Endothelial cell of umbilical vein (primary cell): Measurements from ENCODE around the gene TEKT5. TPM values are rescaled to one million over a fixed set of nuclear protein-coding genes. Genes with fewer than 3 reads are reported as not detected.

Experiments used
- BruUV-seq: library from RNA; stranded (reverse); fragments of 400-500 nt; replicated peaks from 2 replicates; lab custom pipeline; 2021; lab: Mats Ljungman, UMichigan
- CTCF ChIA-PET: fragments of 300-600, 350-600 bp; sonication (Branson Sonifier 250); formaldehyde crosslinking; loops from one replicate; lab custom pipeline; 2021; ENCODE audit warnings: antibody characterized with exemption, inconsistent platforms; lab: Charles Lee
- POLR2A ChIA-PET: fragments of 300-600, 350-600 bp; sonication (Branson Sonifier 250); formaldehyde crosslinking; loops from one replicate; lab custom pipeline; 2021; ENCODE audit warnings: antibody characterized with exemption, inconsistent platforms; lab: Charles Lee
- DNase-seq: peaks from one replicate; pipeline ENCODE4 v3.0.0-alpha.2; 2011; ENCODE audit warnings: low read depth, low spot score
- FAIRE-seq: peaks from 2 replicates; lab custom pipeline; 2011; peaks lifted over from hg19 to GRCh38; lab: Jason Lieb, UNC
- H2AFZ ChIP-seq: 2 replicates; pipeline ENCODE4 v1.6.0; 2012; ENCODE audit warnings: low read depth, low read length, control low read depth, inconsistent platforms
- H3K27ac ChIP-seq: 2 replicates; pipeline ENCODE4 v1.5.1; 2011; ENCODE audit warnings: low read depth, mild to moderate bottlenecking, control low read depth, low read length, moderate library complexity; ENCODE audit not compliant: insufficient read depth
- H3K27me3 ChIP-seq, 2 experiments: 2 replicates each; pipeline versions ENCODE4 v1.6.0 to v1.6.1; 2011; ENCODE audit warnings: low read length in 2 of 2, mixed read lengths in 1 of 2; ENCODE audit not compliant: control insufficient read depth in 2 of 2, insufficient read depth in 2 of 2
- H3K36me3 ChIP-seq, 2 experiments: 2 replicates in 1 of 2; 3 replicates in 1 of 2; pipeline ENCODE4 v1.5.1; 2011; ENCODE audit warnings: low read length in 2 of 2, mild to moderate bottlenecking in 1 of 2, moderate library complexity in 1 of 2; ENCODE audit not compliant: control insufficient read depth in 2 of 2, insufficient read depth in 2 of 2; ENCODE audit errors: extremely low read depth in 1 of 2
- H3K4me1 ChIP-seq: 3 replicates; pipeline ENCODE4 v1.5.1; 2011; ENCODE audit warnings: mild to moderate bottlenecking, low read length; ENCODE audit not compliant: control insufficient read depth, insufficient read depth; ENCODE audit errors: extremely low read depth
- H3K4me2 ChIP-seq: 2 replicates; pipeline ENCODE4 v1.6.1; 2011; ENCODE audit warnings: low read length, control low read depth, mixed read lengths; ENCODE audit not compliant: insufficient read depth
- H3K4me3 ChIP-seq, 3 experiments: fragments of 200-600 bp in 1 of 3; sonication (generic), shearing (Covaris generic) in 1 of 3; replicated peaks in 1 of 3; 2 replicates each; pipeline ENCODE4 v1.5.1; 2011 to 2016; ENCODE audit warnings: control low read depth in 3 of 3, low read length in 3 of 3, mild to moderate bottlenecking in 2 of 3, inconsistent platforms in 1 of 3, low read depth in 1 of 3, moderate library complexity in 1 of 3; ENCODE audit not compliant: insufficient read depth in 1 of 3
- H3K79me2 ChIP-seq: 2 replicates; pipeline ENCODE4 v1.6.0; 2012; ENCODE audit warnings: low read length, inconsistent platforms; ENCODE audit not compliant: control insufficient read depth, insufficient read depth
- H3K9ac ChIP-seq: replicated peaks from 2 replicates; pipeline ENCODE3; 2011; ENCODE audit warnings: low read length, control low read depth; ENCODE audit not compliant: insufficient read depth; ENCODE audit errors: extremely low read depth
- H3K9me1 ChIP-seq: replicated peaks from 3 replicates; pipeline ENCODE4 v1.6.0; 2011; ENCODE audit warnings: mild to moderate bottlenecking, low read length; ENCODE audit not compliant: control insufficient read depth, insufficient read depth; ENCODE audit errors: extremely low read depth
- H3K9me3 ChIP-seq: replicated peaks from 2 replicates; pipeline ENCODE4 v1.5.1; 2012; ENCODE audit warnings: low read length, inconsistent platforms; ENCODE audit not compliant: control insufficient read depth, insufficient read depth
- H4K20me1 ChIP-seq: replicated peaks from 2 replicates; pipeline ENCODE3; 2011; ENCODE audit warnings: mild to moderate bottlenecking, low read length; ENCODE audit not compliant: control insufficient read depth, insufficient read depth; ENCODE audit errors: extremely low read depth
- CTCF ChIP-seq, 2 donors: IDR thresholded peaks; 1 replicate in 1 of 2; 2 replicates in 1 of 2; pipeline ENCODE4 v1.5.1; 2011; ENCODE audit warnings: low read length in 2 of 2, mild to moderate bottlenecking in 2 of 2, moderate library complexity in 2 of 2, control low read depth in 1 of 2, inconsistent platforms in 1 of 2, low read depth in 1 of 2; ENCODE audit not compliant: insufficient read depth in 1 of 2; ENCODE audit errors: extremely low read depth in 1 of 2
- FOS ChIP-seq: IDR thresholded peaks from 2 replicates; pipeline ENCODE4 v1.6.1; 2011; ENCODE audit warnings: mild to moderate bottlenecking, low read length, moderate library complexity, borderline replicate concordance; ENCODE audit not compliant: insufficient read depth
- GATA2 ChIP-seq: IDR thresholded peaks from 2 replicates; pipeline ENCODE4 v1.7.0; 2011; ENCODE audit warnings: low read depth, mild to moderate bottlenecking, moderate library complexity, mixed read lengths, low read length; ENCODE audit not compliant: insufficient read length, insufficient read depth
- JUN ChIP-seq: IDR thresholded peaks from 2 replicates; pipeline ENCODE4 v1.6.1; 2011; ENCODE audit warnings: borderline replicate concordance, low read depth; ENCODE audit not compliant: insufficient read length, insufficient read depth
- MAX ChIP-seq: IDR thresholded peaks from 2 replicates; pipeline ENCODE4 v1.6.1; 2011; ENCODE audit not compliant: insufficient read depth, insufficient read length
- MYC ChIP-seq: IDR thresholded peaks from one replicate; pipeline ENCODE4 v1.6.1; 2011; ENCODE audit warnings: mild to moderate bottlenecking, low read depth, low read length
- POLR2AphosphoS5 ChIP-seq: IDR thresholded peaks from 2 replicates; pipeline ENCODE4 v1.6.1; 2012; ENCODE audit warnings: low read depth, mild to moderate bottlenecking, control low read depth, low read length, moderate library complexity; ENCODE audit not compliant: insufficient read depth
- dilution Hi-C: fragments of 300-500 bp; cut with MboI; formaldehyde crosslinking; loops from one replicate; pipeline ENCODE4 v1.15.0; 2019; ENCODE audit warnings: low sequenced_read_pairs; ENCODE audit not compliant: extremely low pct_ligation_motif_present
- intact Hi-C: fragments of 100-400 bp; cut with micrococcal nuclease; formaldehyde crosslinking; loops from one replicate; pipeline ENCODE4 v1.10.0; 2022
- polyA plus RNA-seq, 4 experiments: library from polyadenylated mRNA; depleted of rRNA in 3 of 4; stranded (reverse) in 3 of 4; unstranded in 1 of 4; fragments of >200 nt; gene quantifications; 2 replicates each; pipeline versions ENCODE4 v1.2.1 to v1.2.3, GENCODE V29; 2011 to 2012; ENCODE audit warnings: missing spikeins in 1 of 4
- total RNA-seq: library from RNA; stranded (reverse); gene quantifications from 2 replicates; pipeline ENCODE4 v1.2.3, GENCODE V29; 2021

TEKT5 gene
- total and polyA plus RNA-seq, 2 donors (not counting 3 experiments of a cell fraction or from before 2014, with no cell fraction given): not detected

- dilution Hi-C loops (no loop called here), intact Hi-C loops (no loop called here)
- ChIA-PET CTCF (no interaction called here), POLR2A (no interaction called here)
- no peaks in the 10 kb centered on the region for H3K9me1 ChIP-seq
- H3K36me3 ChIP-seq: no peaks in the 10 kb centered on the region
- no peak for TF ChIP-seq CTCF (IDR thresholded peaks at IDR 0.05; ENCODE audit: extremely low read depth in 1 of 2, insufficient read depth in 1 of 2, low read depth in 1 of 2, low read length in 2 of 2)
- no peaks in the 10 kb centered on the region for H3K4me1 ChIP-seq
- H4K20me1 ChIP-seq: no peaks in the 10 kb centered on the region
- no TSS peak for BruUV-seq
- no peaks in the 10 kb centered on the region for H3K9me3 ChIP-seq
- no peak overlapping the region for H3K9ac ChIP-seq
- no peak overlapping the region for H2AFZ ChIP-seq
- no peaks in the 10 kb centered on the region for H3K27me3 ChIP-seq
- no peaks in the 10 kb centered on the region for H3K79me2 ChIP-seq
- no peak overlapping the region for H3K4me3 ChIP-seq
- H3K27ac ChIP-seq: no peak overlapping the region
- H3K4me2 ChIP-seq: no peak overlapping the region
- DNase-seq: no peak
- FAIRE-seq: no peak
Measured at GRCh38 chr16:10658943-10659342, 35.8 kb downstream of the TEKT5 start.

GRCh38 chr16:10657925-10658324, 36.8 kb downstream of the TEKT5 start:
- H2AFZ ChIP-seq: no peak overlapping the region
- no peaks in the 10 kb centered on the region for H3K27me3 ChIP-seq
- no TSS peak for BruUV-seq
- CTCF ChIA-PET: interaction anchor here (1.5 kb wide), 1 partner anchor 86 kb away, joined by 3 read pairs; the partner anchor contains the start of gene NUBP1
- intact Hi-C loops (no loop called here), dilution Hi-C loops (no loop called here)
- no peak overlapping the region for H3K9ac ChIP-seq
- TF ChIP-seq GATA2: no peak
- no peak for TF ChIP-seq MYC
- TF ChIP-seq MAX: no peak
- TF ChIP-seq FOS: no peak
- TF ChIP-seq POLR2AphosphoS5: no peak
- TF ChIP-seq CTCF (IDR thresholded peaks at IDR 0.05; ENCODE audit: extremely low read depth in 1 of 2, insufficient read depth in 1 of 2, low read depth in 1 of 2, low read length in 2 of 2): no peak
- no peak for TF ChIP-seq JUN
- no peak overlapping the region for H3K27ac ChIP-seq
- no peaks in the 10 kb centered on the region for H3K4me1 ChIP-seq
- FAIRE-seq: no peak
- H3K9me1 ChIP-seq: no peaks in the 10 kb centered on the region
- H4K20me1 ChIP-seq: no peaks in the 10 kb centered on the region
- POLR2A ChIA-PET: no interaction called here
- no peak overlapping the region for H3K4me3 ChIP-seq
- H3K9me3 ChIP-seq: no peaks in the 10 kb centered on the region
- no peaks in the 10 kb centered on the region for H3K79me2 ChIP-seq
- DNase-seq: no peak
- H3K36me3 ChIP-seq: no peaks in the 10 kb centered on the region
- H3K4me2 ChIP-seq: no peak overlapping the region
